GM12892 (cell line): ENCODE results near the gene RALGPS1.

Experiments used
- POLR2A ChIP-seq: IDR thresholded peaks from 2 replicates; pipeline ENCODE4 v1.6.1; 2011; ENCODE audit warnings: low read depth, low read length, control low read depth
- POLR2AphosphoS5 ChIP-seq: IDR thresholded peaks from 2 replicates; pipeline ENCODE4 v1.6.1; 2011; ENCODE audit warnings: low read depth, low read length, control low read depth
- TAF1 ChIP-seq: IDR thresholded peaks from 2 replicates; pipeline ENCODE4 v1.6.1; 2011; ENCODE audit warnings: low read depth, mild to moderate bottlenecking, control low read depth, low read length, borderline replicate concordance

DNA sequence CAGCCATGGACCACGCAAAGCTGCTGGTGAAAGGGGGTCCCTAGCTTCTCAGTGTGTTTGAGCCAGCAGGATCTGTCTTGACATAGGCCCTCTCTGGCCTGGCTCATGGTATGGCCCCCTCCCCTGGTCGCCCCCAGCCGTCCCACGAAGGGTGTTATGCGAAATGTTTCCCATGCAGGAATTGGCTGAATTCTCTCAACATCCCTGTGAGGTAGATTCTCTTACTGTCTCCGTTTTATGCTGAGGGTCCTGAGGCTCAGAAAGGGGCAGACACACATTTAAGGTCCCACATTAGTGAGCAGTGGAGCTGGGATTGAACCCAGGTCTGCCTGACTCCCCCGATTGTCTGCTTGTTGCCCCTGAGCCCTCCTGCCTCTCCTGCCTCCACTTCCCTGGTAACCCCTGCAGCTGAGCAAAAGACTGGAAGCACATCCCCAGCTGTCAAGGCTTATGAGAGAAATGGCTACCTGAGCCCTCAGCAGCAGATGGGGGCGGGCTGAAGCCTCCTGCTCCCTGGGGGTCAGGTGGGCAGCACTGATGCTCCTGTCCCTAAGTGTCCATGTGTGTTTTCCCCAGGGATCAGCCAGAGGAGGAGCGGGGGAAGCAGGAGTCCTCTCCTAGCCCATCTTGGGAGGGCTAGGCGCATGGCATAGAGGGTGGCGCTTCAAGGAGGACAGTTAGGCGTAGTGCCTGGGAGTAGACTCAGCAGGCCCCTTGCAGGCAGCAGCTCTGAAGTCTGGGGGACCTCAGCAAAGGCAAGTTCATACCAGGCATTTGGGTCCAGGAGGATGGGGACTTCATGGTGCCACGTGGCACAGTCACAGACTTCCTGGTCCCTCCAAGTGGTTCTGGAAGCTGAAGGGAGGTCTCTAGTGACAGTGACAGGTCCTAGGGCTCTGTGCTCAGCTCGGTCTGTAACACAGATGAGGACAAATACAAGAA, 301.0 kb downstream of the RALGPS1 start:
- TF ChIP-seq POLR2A (no peak), POLR2AphosphoS5 (no peak), TAF1 (no peak)
